GM06990 (cell line): Measurements from ENCODE around the gene DAPK2.

Experiments
- DNase-seq: peaks from one replicate; pipeline ENCODE4 v3.0.0-alpha.2; 2011; ENCODE audit not compliant: insufficient read length; ENCODE audit errors: extremely low read depth
- H3K27me3 ChIP-seq: replicated peaks from 2 replicates; pipeline ENCODE4 v1.6.0; 2011; ENCODE audit warnings: low read length; ENCODE audit not compliant: control insufficient read depth, insufficient read depth
- H3K36me3 ChIP-seq: 2 replicates; pipeline ENCODE4 v1.5.1; 2011; ENCODE audit warnings: low read length; ENCODE audit not compliant: control insufficient read depth, insufficient read depth
- H3K4me3 ChIP-seq: replicated peaks from 2 replicates; pipeline ENCODE4 v1.5.1; 2011; ENCODE audit warnings: low read depth, mild to moderate bottlenecking, control low read depth, low read length
- CTCF ChIP-seq: IDR thresholded peaks from 2 replicates; pipeline ENCODE4 v1.5.1; 2011; ENCODE audit warnings: low read length, control low read depth, mild to moderate bottlenecking, inconsistent platforms; ENCODE audit not compliant: insufficient read depth, poor library complexity, severe bottlenecking

DAPK2 gene

GRCh38 chr15:64029633-64030032 is 16.7 kb downstream of the DAPK2 start:
- Histone ChIP-seq H3K4me3 (no peak overlapping the region), H3K27me3 (no peaks in the 10 kb centered on the region), H3K36me3 (no peaks in the 10 kb centered on the region)
- DNase-seq, result no peak
- no peak for TF ChIP-seq CTCF

- no peaks in the 10 kb centered on the region for H3K36me3 ChIP-seq
- H3K27me3 ChIP-seq, result no peaks in the 10 kb centered on the region
- DNase-seq, result no peak
- no peak overlapping the region for H3K4me3 ChIP-seq
- TF ChIP-seq CTCF, result no peak
Observed at GRCh38 chr15:64029110-64029509, 17.2 kb downstream of the DAPK2 start.

- H3K36me3 ChIP-seq, result no peaks in the 10 kb centered on the region
- no peak overlapping the region for H3K4me3 ChIP-seq
- no peaks in the 10 kb centered on the region for H3K27me3 ChIP-seq
- no peak for TF ChIP-seq CTCF
- DNase-seq, result no peak
Observed at GRCh38 chr15:64026591-64026990, 19.7 kb downstream of the DAPK2 start.

- H3K27me3 ChIP-seq, result no peaks in the 10 kb centered on the region
- no peak for TF ChIP-seq CTCF
- H3K4me3 ChIP-seq, result no peak overlapping the region
- no peak for DNase-seq
- H3K36me3 ChIP-seq, result no peaks in the 10 kb centered on the region
Observed at GRCh38 chr15:64024172-64025050, 21.9 kb downstream of the DAPK2 start.

- no peak for TF ChIP-seq CTCF
- Histone ChIP-seq H3K36me3 (no peaks in the 10 kb centered on the region), H3K4me3 (no peak overlapping the region), H3K27me3 (no peaks in the 10 kb centered on the region)
- DNase-seq, result no peak
Observed at GRCh38 chr15:64023220-64023619, 23.1 kb downstream of the DAPK2 start.
